Tibial nerve (tissue), 3 donors: ENCODE data around the gene ACTC1.

ENCODE experiments used
- CTCF ChIP-seq, 5 experiments: fragments of 200-600 bp in 3 of 5; fragments of 450-650 bp in 2 of 5; sonication (generic) in 3 of 5; IDR thresholded peaks; one replicate each; pipeline ENCODE4 v1.5.1; 2016 to 2019; ENCODE audit warnings: antibody characterized with exemption in 5 of 5, mild to moderate bottlenecking in 3 of 5, moderate library complexity in 2 of 5
- POLR2A ChIP-seq, 2 donors: fragments of 450-650 bp; IDR thresholded peaks; one replicate each; pipeline ENCODE4 v1.6.1; 2017; ENCODE audit warnings: antibody characterized with exemption in 2 of 2, mild to moderate bottlenecking in 2 of 2, moderate library complexity in 2 of 2

GRCh38 chr15:34759347-34759746 lies 36.0 kb downstream of the ACTC1 start:
- no peak for TF ChIP-seq POLR2A (IDR thresholded peaks at IDR 0.05)
- no peak for TF ChIP-seq CTCF (IDR thresholded peaks at IDR 0.05)
